ENCODE measurements around the gene SLCO4A1.

The SLCO4A1 gene

GRCh38 chr20:62650551-62651284 is 8.4 kb downstream of the SLCO4A1 start:
- in situ Hi-C loops (cut with MboI; ENCODE audit: low sequenced_read_pairs) = no loop called here

DNA sequence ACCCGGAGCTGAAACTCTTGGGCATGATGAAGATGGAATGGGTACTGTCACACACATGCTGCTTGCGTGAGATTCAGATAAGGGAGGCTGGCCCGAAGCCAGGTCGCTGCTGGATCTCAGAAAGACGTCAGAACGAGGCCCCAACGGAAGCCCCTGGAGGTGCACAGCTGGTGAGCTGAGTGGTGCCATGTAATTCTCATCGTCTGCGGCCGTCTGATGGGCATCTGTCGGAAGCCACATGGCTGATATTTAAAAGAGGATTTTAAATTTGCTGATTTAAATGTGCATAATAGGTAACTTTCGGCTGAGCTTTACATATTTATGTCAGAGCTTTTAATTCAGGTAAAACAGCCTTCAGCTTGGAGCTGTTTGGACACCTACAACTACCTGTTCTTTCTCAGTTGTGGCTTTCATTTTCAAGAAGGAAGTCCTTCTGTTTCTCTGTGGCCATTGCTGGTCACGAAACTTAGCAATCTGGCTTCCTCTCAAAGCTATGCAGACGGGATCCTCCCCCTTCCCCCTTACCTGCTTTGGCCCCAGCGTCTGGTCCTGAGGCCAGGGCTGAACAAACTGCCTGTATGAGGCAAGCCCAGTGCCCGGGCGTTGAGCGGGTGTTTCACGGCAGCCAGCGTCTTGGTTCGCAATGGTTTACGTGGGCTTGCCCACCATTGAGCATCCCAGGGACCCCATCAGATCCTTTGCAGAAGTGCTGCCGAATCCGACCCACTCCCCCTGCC is 9.2 kb downstream of the SLCO4A1 start:
- in situ Hi-C loops (cut with MboI; ENCODE audit: low sequenced_read_pairs) = no loop called here

- in situ Hi-C loops (cut with MboI; ENCODE audit: low sequenced_read_pairs) = no loop called here
Measured at GRCh38 chr20:62652041-62652893, 10.0 kb downstream of the SLCO4A1 start.

- in situ Hi-C loops (cut with MboI; ENCODE audit: low sequenced_read_pairs) = no loop called here
Measured at GRCh38 chr20:62652894-62653305, 10.6 kb downstream of the SLCO4A1 start.

- in situ Hi-C loops (cut with MboI; ENCODE audit: low sequenced_read_pairs) = no loop called here
Measured at GRCh38 chr20:62653373-62653772, 11.1 kb downstream of the SLCO4A1 start.

- in situ Hi-C loops (cut with MboI; ENCODE audit: low sequenced_read_pairs) = no loop called here
Measured at GRCh38 chr20:62653951-62654685, 11.8 kb downstream of the SLCO4A1 start.

- in situ Hi-C loops (cut with MboI; ENCODE audit: low sequenced_read_pairs) = no loop called here
Measured at GRCh38 chr20:62655282-62656196, 13.2 kb downstream of the SLCO4A1 start.

GRCh38 chr20:62656197-62656918 is 14.1 kb downstream of the SLCO4A1 start:
- in situ Hi-C loops (cut with MboI; ENCODE audit: low sequenced_read_pairs) = no loop called here

DNA sequence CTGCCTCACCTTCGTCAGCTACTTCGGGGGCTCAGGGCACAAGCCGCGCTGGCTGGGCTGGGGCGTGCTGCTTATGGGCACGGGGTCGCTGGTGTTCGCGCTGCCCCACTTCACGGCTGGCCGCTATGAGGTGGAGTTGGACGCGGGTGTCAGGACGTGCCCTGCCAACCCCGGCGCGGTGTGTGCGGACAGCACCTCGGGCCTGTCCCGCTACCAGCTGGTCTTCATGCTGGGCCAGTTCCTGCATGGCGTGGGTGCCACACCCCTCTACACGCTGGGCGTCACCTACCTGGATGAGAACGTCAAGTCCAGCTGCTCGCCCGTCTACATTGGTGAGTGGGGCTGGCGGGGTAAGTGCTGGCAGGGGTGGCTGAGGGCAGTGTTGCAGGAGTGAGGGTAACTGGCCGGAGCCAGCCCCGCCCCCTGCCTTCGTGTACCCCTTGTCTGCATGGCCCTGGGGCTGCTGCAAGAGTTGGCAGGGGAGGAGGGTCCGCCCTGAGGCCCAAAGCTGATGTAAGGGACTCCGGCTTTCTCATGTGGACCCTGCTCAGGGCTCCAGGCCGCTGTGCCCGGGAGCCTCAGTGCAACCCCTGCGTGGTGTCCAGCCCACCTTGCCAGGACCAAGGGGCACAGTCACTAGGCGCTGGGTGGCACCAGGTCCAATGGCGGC is 14.8 kb downstream of the SLCO4A1 start:
- in situ Hi-C loops (cut with MboI; ENCODE audit: low sequenced_read_pairs) = no loop called here

GRCh38 chr20:62657589-62657942 is 15.3 kb downstream of the SLCO4A1 start:
- in situ Hi-C loops (cut with MboI; ENCODE audit: low sequenced_read_pairs) = no loop called here

- in situ Hi-C loops (cut with MboI; ENCODE audit: low sequenced_read_pairs) = no loop called here
Measured at GRCh38 chr20:62657956-62658355, 15.7 kb downstream of the SLCO4A1 start.

- in situ Hi-C loops (cut with MboI; ENCODE audit: low sequenced_read_pairs) = no loop called here
Measured at GRCh38 chr20:62658593-62659178, 16.4 kb downstream of the SLCO4A1 start.

- in situ Hi-C loops (cut with MboI; ENCODE audit: low sequenced_read_pairs) = no loop called here
Measured at GRCh38 chr20:62659488-62660239, 17.4 kb downstream of the SLCO4A1 start.

- in situ Hi-C loops (cut with MboI; ENCODE audit: low sequenced_read_pairs) = no loop called here
Measured at GRCh38 chr20:62660240-62660615, 17.9 kb downstream of the SLCO4A1 start.

DNA sequence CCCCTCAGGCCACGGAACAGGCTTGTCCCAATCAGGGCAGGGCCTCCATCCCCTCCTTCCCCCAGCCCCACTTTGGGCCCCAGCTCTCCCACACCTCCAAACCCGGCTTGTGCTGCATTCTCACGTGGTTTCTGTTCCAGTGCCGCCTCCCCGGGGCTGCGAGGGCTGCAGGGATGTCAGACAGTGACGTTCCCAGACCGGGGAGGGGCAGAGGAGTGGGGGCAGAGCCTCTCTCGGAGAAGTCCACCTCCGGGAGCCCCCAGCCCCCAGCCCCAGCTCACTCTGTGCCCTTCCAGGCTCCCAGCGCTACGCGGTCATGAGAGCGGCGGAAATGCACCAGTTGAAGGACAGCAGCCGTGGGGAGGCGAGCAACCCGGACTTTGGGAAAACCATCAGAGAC is 18.5 kb downstream of the SLCO4A1 start:
- in situ Hi-C loops (cut with MboI; ENCODE audit: low sequenced_read_pairs) = no loop called here

- in situ Hi-C loops (cut with MboI; ENCODE audit: low sequenced_read_pairs) = no loop called here
Measured at GRCh38 chr20:62661647-62662046, 19.3 kb downstream of the SLCO4A1 start.

DNA sequence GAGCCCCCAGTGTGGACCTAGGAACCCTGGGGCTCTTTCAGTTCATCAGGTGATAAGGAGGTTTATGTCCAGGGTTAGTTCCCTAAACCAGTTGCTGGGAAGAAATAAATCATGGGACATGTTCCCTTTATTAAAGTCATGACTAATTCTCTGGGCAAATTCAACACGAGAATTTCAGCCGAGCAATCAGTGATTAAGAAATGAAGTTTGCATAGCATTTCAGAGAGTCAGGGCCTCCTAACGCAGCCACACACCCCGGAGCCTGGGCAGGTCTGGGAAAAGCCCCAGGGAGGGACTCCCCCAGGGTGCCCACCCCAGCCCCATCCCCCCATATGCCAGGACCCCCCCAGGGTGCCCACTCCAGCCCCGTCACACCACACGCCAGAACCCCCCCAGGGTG is 20.1 kb downstream of the SLCO4A1 start:
- in situ Hi-C loops (cut with MboI; ENCODE audit: low sequenced_read_pairs) = no loop called here

All from hTERT RPE-1 (cell line).